GM18520 (cell line): ENCODE data around the gene EYA4.

Experiments used
- ATAC-seq: cut with Tn5 transposase; IDR thresholded peaks from one replicate; pipeline ENCODE4 v1.9.1; 2021; ENCODE audit not compliant: unreplicated experiment

The EYA4 gene

GRCh38 chr6:133288662-133289061 lies 47.5 kb downstream of the EYA4 start:
- ATAC-seq: no peak

- ATAC-seq: no peak
These were observed 48.7 kb downstream of the EYA4 start for GRCh38 chr6:133289733-133290306.

GRCh38 chr6:133290930-133291329 lies 49.8 kb downstream of the EYA4 start:
- ATAC-seq: no peak

- ATAC-seq: no peak
These were observed 50.5 kb downstream of the EYA4 start for GRCh38 chr6:133291671-133292070.

GRCh38 chr6:133297657-133298056 lies 56.5 kb downstream of the EYA4 start:
- no peak for ATAC-seq

GRCh38 chr6:133298335-133298734 lies 57.2 kb downstream of the EYA4 start:
- ATAC-seq: no peak

GRCh38 chr6:133298801-133299200 lies 57.6 kb downstream of the EYA4 start:
- ATAC-seq: no peak

GRCh38 chr6:133300896-133301295 lies 59.7 kb downstream of the EYA4 start:
- ATAC-seq: no peak

- ATAC-seq: no peak
These were observed 60.7 kb downstream of the EYA4 start for GRCh38 chr6:133301835-133302234.

GRCh38 chr6:133306931-133307330 lies 65.8 kb downstream of the EYA4 start:
- ATAC-seq: no peak

GRCh38 chr6:133309579-133309978 lies 68.4 kb downstream of the EYA4 start:
- no peak for ATAC-seq

GRCh38 chr6:133312006-133312405 lies 70.8 kb downstream of the EYA4 start:
- ATAC-seq: no peak

- ATAC-seq: no peak
These were observed 71.9 kb downstream of the EYA4 start for GRCh38 chr6:133313068-133313467.

- ATAC-seq: no peak
These were observed 73.8 kb downstream of the EYA4 start for GRCh38 chr6:133314947-133315346.

GRCh38 chr6:133315811-133316210 lies 74.7 kb downstream of the EYA4 start:
- ATAC-seq: no peak

- no peak for ATAC-seq
These were observed 76.5 kb downstream of the EYA4 start for GRCh38 chr6:133317704-133318103.

GRCh38 chr6:133326584-133326983 lies 85.4 kb downstream of the EYA4 start:
- no peak for ATAC-seq

GRCh38 chr6:133333852-133334251 lies 92.7 kb downstream of the EYA4 start:
- no peak for ATAC-seq

- no peak for ATAC-seq
These were observed 96.2 kb downstream of the EYA4 start for GRCh38 chr6:133337308-133337707.

GRCh38 chr6:133339543-133340384 lies 98.6 kb downstream of the EYA4 start:
- ATAC-seq: no peak

GRCh38 chr6:133340557-133340956 lies 99.4 kb downstream of the EYA4 start:
- no peak for ATAC-seq

GRCh38 chr6:133341607-133342158 lies 100.5 kb downstream of the EYA4 start:
- no peak for ATAC-seq
